Stomach (tissue), 4 donors: ENCODE data around the gene GRAMD2A.

Source experiments
- POLR2A ChIP-seq, 4 donors: fragments of 450-650 bp; IDR thresholded peaks; one replicate each; pipeline ENCODE4 v1.6.1; 2016; ENCODE audit warnings: antibody characterized with exemption in 4 of 4, control low read depth in 2 of 4, mild to moderate bottlenecking in 1 of 4, moderate library complexity in 1 of 4
- TF ChIP-seq, protein P1 (sequence below), 7 experiments: fragments of 450-650 bp in 4 of 7; fragments of 200-600 bp in 3 of 7; sonication (generic) in 3 of 7; IDR thresholded peaks; one replicate each; pipeline ENCODE4 v1.5.1; 2016 to 2019; ENCODE audit warnings: antibody characterized with exemption in 7 of 7, control low read depth in 2 of 7, mild to moderate bottlenecking in 1 of 7

DNA sequence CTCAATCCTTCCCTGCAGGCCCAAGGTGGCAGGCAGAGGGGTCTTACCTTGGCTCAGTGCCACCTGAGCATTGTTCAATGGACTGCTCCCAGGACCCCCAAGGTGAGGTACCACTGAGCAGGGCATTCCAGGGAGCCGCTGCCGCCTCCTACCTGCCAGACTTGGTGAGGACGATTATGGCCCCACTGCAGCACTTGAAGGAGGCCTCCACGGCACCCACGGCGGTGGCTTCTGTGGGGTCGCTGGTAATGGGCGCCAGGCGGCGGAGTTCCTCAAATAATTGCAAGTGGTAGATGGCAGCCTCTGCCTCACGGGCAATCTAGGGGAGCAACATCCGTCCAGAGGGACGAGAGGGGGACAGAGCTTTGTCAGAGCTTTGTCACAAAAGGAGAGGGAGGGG is 4.7 kb upstream of the GRAMD2A start:
- TF ChIP-seq, protein P1, sequence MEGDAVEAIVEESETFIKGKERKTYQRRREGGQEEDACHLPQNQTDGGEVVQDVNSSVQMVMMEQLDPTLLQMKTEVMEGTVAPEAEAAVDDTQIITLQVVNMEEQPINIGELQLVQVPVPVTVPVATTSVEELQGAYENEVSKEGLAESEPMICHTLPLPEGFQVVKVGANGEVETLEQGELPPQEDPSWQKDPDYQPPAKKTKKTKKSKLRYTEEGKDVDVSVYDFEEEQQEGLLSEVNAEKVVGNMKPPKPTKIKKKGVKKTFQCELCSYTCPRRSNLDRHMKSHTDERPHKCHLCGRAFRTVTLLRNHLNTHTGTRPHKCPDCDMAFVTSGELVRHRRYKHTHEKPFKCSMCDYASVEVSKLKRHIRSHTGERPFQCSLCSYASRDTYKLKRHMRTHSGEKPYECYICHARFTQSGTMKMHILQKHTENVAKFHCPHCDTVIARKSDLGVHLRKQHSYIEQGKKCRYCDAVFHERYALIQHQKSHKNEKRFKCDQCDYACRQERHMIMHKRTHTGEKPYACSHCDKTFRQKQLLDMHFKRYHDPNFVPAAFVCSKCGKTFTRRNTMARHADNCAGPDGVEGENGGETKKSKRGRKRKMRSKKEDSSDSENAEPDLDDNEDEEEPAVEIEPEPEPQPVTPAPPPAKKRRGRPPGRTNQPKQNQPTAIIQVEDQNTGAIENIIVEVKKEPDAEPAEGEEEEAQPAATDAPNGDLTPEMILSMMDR (IDR thresholded peaks at IDR 0.05): no peak
- no peak for TF ChIP-seq POLR2A (IDR thresholded peaks at IDR 0.05)
